Activated CD8-positive, alpha-beta T cell treated with anti-CD3 and anti-CD28 coated beads for 36 hours (primary cell): ENCODE measurements around the gene SMURF2. TPM values are rescaled to one million over a fixed set of nuclear protein-coding genes. Genes with fewer than 3 reads are reported as not detected.
A peak's percentile ranks its signal among the peaks of the same experiment; 100 is the strongest.

ENCODE experiments used
- ATAC-seq: fragments of 200-7000 bp; cut with Tn5 transposase; one replicate; pipeline ENCODE4 v1.10.0; 2021; ENCODE audit warnings: mild to moderate bottlenecking, moderate library complexity
- CTCF ChIA-PET: fragments of 350-600 bp; sonication (Branson Sonifier 250); formaldehyde crosslinking; loops from one replicate; lab custom pipeline; 2021; ENCODE audit warnings: antibody characterized with exemption; lab: Charles Lee
- POLR2A ChIA-PET: fragments of 350-600 bp; sonication (Branson Sonifier 250); formaldehyde crosslinking; loops from one replicate; lab custom pipeline; 2021; ENCODE audit warnings: antibody characterized with exemption; lab: Charles Lee
- DNase-seq: peaks from one replicate; pipeline ENCODE4 v3.0.0-alpha.2; 2020
- H3K27ac Mint-ChIP-seq: one replicate; pipeline ENCODE4 v1.8.0; 2021; ENCODE audit warnings: mild to moderate bottlenecking, mixed read lengths
- H3K27me3 Mint-ChIP-seq: one replicate; pipeline ENCODE4 v1.8.0; 2021; ENCODE audit warnings: mixed read lengths
- H3K36me3 Mint-ChIP-seq: one replicate; pipeline ENCODE4 v1.8.0; 2021; ENCODE audit warnings: low read depth, mixed read lengths
- H3K4me1 Mint-ChIP-seq: one replicate; pipeline ENCODE4 v1.8.0; 2021; ENCODE audit warnings: low read depth, mixed read lengths
- H3K4me3 Mint-ChIP-seq: one replicate; pipeline ENCODE4 v1.8.0; 2021; ENCODE audit warnings: mild to moderate bottlenecking, moderate library complexity, mixed read lengths
- H3K9me3 Mint-ChIP-seq: one replicate; pipeline ENCODE4 v1.8.0; 2021; ENCODE audit warnings: mixed read lengths
- intact Hi-C: fragments of 100-400 bp; cut with micrococcal nuclease; formaldehyde crosslinking; loops from one replicate; pipeline ENCODE4 v1.10.0; 2022
- total RNA-seq, 2 experiments: library from RNA; stranded (reverse); gene quantifications; one replicate each; pipeline ENCODE4 v1.2.3, GENCODE V29; 2021
- TF ChIP-seq, protein P1 (sequence below): fragments of 200-600 bp; IDR thresholded peaks from one replicate; pipeline ENCODE4 v1.8.0; 2022; ENCODE audit warnings: antibody characterized with exemption, mild to moderate bottlenecking

Gene SMURF2
- total RNA-seq, 2 experiments from 2014 or later, result 13.8 to 13.9 TPM

- Mint-ChIP-seq H3K27me3 (no peaks in the 10 kb centered on the region), H3K36me3 (peaks cover 2% of the 10 kb centered on the region), H3K9me3 (no peaks in the 10 kb centered on the region), H3K4me1 (peaks cover 52% of the 10 kb centered on the region), H3K27ac (peak overlapping the region; percentile 87), H3K4me3 (peak overlapping the region; percentile 61)
- intact Hi-C loops, result no loop called here
- ATAC-seq (peak; percentile 34), DNase-seq (peak; percentile 24)
- POLR2A ChIA-PET, result no interaction called here
- TF ChIP-seq, protein P1, sequence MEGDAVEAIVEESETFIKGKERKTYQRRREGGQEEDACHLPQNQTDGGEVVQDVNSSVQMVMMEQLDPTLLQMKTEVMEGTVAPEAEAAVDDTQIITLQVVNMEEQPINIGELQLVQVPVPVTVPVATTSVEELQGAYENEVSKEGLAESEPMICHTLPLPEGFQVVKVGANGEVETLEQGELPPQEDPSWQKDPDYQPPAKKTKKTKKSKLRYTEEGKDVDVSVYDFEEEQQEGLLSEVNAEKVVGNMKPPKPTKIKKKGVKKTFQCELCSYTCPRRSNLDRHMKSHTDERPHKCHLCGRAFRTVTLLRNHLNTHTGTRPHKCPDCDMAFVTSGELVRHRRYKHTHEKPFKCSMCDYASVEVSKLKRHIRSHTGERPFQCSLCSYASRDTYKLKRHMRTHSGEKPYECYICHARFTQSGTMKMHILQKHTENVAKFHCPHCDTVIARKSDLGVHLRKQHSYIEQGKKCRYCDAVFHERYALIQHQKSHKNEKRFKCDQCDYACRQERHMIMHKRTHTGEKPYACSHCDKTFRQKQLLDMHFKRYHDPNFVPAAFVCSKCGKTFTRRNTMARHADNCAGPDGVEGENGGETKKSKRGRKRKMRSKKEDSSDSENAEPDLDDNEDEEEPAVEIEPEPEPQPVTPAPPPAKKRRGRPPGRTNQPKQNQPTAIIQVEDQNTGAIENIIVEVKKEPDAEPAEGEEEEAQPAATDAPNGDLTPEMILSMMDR, result no peak
- CTCF ChIA-PET, result interaction anchor here (1.4 to 1.6 kb wide), 2 partner anchors 21 to 52 kb away, joined by 3 to 5 read pairs; no protein-coding TSS in a partner anchor
Observed at GRCh38 chr17:64627797-64628196, 34.3 kb downstream of the SMURF2 start.

GRCh38 chr17:64626827-64627226, 35.3 kb downstream of the SMURF2 start:
- TF ChIP-seq, protein P1, result no peak
- DNase-seq, result no peak
- no peak overlapping the region for H3K4me3 Mint-ChIP-seq
- H3K27ac Mint-ChIP-seq, result no peak overlapping the region
- intact Hi-C loops, result no loop called here
- H3K36me3 Mint-ChIP-seq, result peaks cover 2% of the 10 kb centered on the region
- H3K27me3 Mint-ChIP-seq, result no peaks in the 10 kb centered on the region
- H3K4me1 Mint-ChIP-seq, result peaks cover 45% of the 10 kb centered on the region
- no peak for ATAC-seq
- ChIA-PET POLR2A (interaction anchor here (0.5 kb wide), 1 partner anchor 30 kb away, joined by 3 read pairs; no protein-coding TSS in a partner anchor), CTCF (interaction anchor here (1.4 to 1.6 kb wide), 2 partner anchors 22 to 51 kb away, joined by 3 to 5 read pairs; no protein-coding TSS in a partner anchor)
- H3K9me3 Mint-ChIP-seq, result no peaks in the 10 kb centered on the region

GRCh38 chr17:64625541-64625940, 36.6 kb downstream of the SMURF2 start:
- no peak for ATAC-seq
- no peak overlapping the region for H3K27ac Mint-ChIP-seq
- H3K9me3 Mint-ChIP-seq, result no peaks in the 10 kb centered on the region
- H3K36me3 Mint-ChIP-seq, result peaks cover 2% of the 10 kb centered on the region
- no peak overlapping the region for H3K4me3 Mint-ChIP-seq
- no peak for DNase-seq
- ChIA-PET POLR2A (no interaction called here), CTCF (no interaction called here)
- intact Hi-C loops, result no loop called here
- H3K4me1 Mint-ChIP-seq, result peaks cover 34% of the 10 kb centered on the region
- no peaks in the 10 kb centered on the region for H3K27me3 Mint-ChIP-seq
- TF ChIP-seq, protein P1, result no peak

DNA sequence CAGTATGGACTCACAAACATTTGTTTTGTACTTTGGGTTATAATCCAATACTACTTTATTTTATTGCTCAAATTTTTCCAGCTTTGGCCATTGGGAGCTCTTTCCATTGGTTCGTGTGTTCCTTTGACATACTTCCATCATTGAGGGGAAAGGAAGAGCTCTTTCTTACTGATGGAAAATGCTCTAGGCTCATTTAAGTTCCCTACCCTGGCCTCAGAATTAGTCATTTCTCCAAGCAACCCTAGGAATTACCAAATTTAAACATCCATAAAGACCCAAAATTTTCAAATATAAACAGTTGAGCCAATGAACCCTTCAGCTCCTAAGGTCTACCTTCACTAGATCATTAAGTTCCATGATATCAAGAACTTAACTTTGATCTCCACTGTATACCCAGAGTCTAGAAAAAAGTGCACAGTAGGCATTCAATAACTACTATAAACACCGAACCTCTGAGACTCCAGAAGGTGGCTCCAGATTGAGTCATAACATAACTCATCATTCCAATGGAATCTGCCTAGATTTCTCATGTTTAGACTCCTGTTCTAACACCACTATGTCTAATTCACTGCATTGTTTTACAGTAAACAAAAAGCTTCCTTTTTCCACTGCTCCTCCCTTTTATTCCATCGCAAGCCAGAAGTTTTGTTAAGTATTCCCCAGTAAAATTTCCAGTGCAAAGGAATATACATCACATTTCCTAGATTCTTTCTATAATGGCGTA, 39.0 kb downstream of the SMURF2 start:
- ChIA-PET POLR2A (interaction anchor here (0.6 to 1.1 kb wide), 2 partner anchors 8 to 117 kb away, joined by 3 read pairs; partner anchors contain the start of genes CEP95 and DDX5), CTCF (interaction anchor here (0.8 to 1.0 kb wide), 3 partner anchors 26 to 203 kb away, joined by 3 read pairs; no protein-coding TSS in a partner anchor)
- Mint-ChIP-seq H3K9me3 (no peaks in the 10 kb centered on the region), H3K27ac (no peak overlapping the region), H3K36me3 (no peaks in the 10 kb centered on the region), H3K4me1 (peaks cover 23% of the 10 kb centered on the region), H3K27me3 (no peaks in the 10 kb centered on the region), H3K4me3 (no peak overlapping the region)
- DNase-seq (no peak), ATAC-seq (no peak)
- intact Hi-C loops, result no loop called here
- TF ChIP-seq, protein P1, result no peak

DNA sequence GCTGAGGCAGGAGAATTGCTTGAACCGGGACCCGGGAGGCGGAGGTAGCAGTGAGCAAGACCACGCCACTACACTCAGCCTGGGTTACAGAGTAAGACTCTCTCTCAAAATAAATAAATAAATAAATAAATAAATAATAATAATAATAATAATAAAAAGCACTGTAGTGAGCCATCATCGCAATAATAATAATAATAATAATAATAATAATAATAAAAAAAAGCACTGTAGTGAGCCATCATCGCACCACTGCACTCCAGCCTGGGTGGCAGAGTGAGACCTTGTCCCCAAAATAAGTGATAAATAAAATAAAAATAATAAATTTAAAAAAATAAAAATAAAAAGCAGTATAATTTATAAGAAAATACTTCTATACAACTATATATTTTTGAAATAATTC, 40.3 kb downstream of the SMURF2 start:
- no peaks in the 10 kb centered on the region for H3K9me3 Mint-ChIP-seq
- CTCF ChIA-PET, result no interaction called here
- no peak overlapping the region for H3K4me3 Mint-ChIP-seq
- POLR2A ChIA-PET, result interaction anchor here (2.1 kb wide), 1 partner anchor 8 kb away, joined by 7 read pairs; no protein-coding TSS in a partner anchor
- intact Hi-C loops, result no loop called here
- no peaks in the 10 kb centered on the region for H3K36me3 Mint-ChIP-seq
- TF ChIP-seq, protein P1, result no peak
- no peak overlapping the region for H3K27ac Mint-ChIP-seq
- H3K4me1 Mint-ChIP-seq, result peaks cover 22% of the 10 kb centered on the region
- no peaks in the 10 kb centered on the region for H3K27me3 Mint-ChIP-seq
- ATAC-seq, result no peak
- DNase-seq, result no peak
